ENCODE measurements around the gene TBC1D16.

The TBC1D16 gene

GRCh38 chr17:79883202-79883601 lies 152.5 kb downstream of the TBC1D16 start:
- DNase-seq (ENCODE audit: low spot score), result no peak
